HL-60 (cell line): Measurements from ENCODE around the gene NEGR1.

Experiments used
- DNase-seq, 2 experiments: peaks; one replicate each; pipeline ENCODE4 v3.0.0-alpha.2; 2010 to 2020; ENCODE audit warnings: low read depth in 1 of 2, low spot score in 1 of 2
- H3K27ac ChIP-seq: fragments of 250-450 bp; sonication (Bioruptor Pico); replicated peaks from 2 replicates; pipeline ENCODE4 v1.5.1; 2020; ENCODE audit warnings: mild to moderate bottlenecking, moderate library complexity
- H3K27me3 ChIP-seq: fragments of 250-450 bp; sonication (Bioruptor Pico); 2 replicates; pipeline ENCODE4 v1.5.1; 2021; ENCODE audit warnings: mild to moderate bottlenecking, moderate library complexity; ENCODE audit not compliant: insufficient read depth, poor library complexity, severe bottlenecking
- H3K4me3 ChIP-seq: replicated peaks from 2 replicates; pipeline ENCODE4 v1.5.1; 2011; ENCODE audit warnings: mild to moderate bottlenecking, control low read depth, low read length; ENCODE audit not compliant: insufficient read depth
- GABPA ChIP-seq: IDR thresholded peaks from 2 replicates; pipeline ENCODE4 v1.6.1; 2012; ENCODE audit warnings: low read depth
- POLR2AphosphoS5 ChIP-seq: IDR thresholded peaks from 2 replicates; pipeline ENCODE4 v1.6.1; 2012; ENCODE audit warnings: low read depth
- SPI1 ChIP-seq: IDR thresholded peaks from 2 replicates; pipeline ENCODE4 v1.6.1; 2012; ENCODE audit warnings: low read depth, mild to moderate bottlenecking, borderline replicate concordance
- TF ChIP-seq, protein P1 (sequence below): IDR thresholded peaks from one replicate; pipeline ENCODE4 v1.5.1; 2011; ENCODE audit warnings: low read length, control low read depth, inconsistent platforms; ENCODE audit not compliant: insufficient read depth
- TF ChIP-seq, protein P2 (sequence below): IDR thresholded peaks from 2 replicates; pipeline ENCODE4 v1.6.1; 2012; ENCODE audit warnings: low read depth; ENCODE audit not compliant: insufficient replicate concordance

The NEGR1 gene

GRCh38 chr1:71640116-71640515 lies 642.2 kb downstream of the NEGR1 start:
- H3K27me3 ChIP-seq, result no peaks in the 10 kb centered on the region
- H3K27ac ChIP-seq, result no peak overlapping the region
- TF ChIP-seq GABPA (no peak), SPI1 (no peak), POLR2AphosphoS5 (no peak)
- TF ChIP-seq, protein P1, sequence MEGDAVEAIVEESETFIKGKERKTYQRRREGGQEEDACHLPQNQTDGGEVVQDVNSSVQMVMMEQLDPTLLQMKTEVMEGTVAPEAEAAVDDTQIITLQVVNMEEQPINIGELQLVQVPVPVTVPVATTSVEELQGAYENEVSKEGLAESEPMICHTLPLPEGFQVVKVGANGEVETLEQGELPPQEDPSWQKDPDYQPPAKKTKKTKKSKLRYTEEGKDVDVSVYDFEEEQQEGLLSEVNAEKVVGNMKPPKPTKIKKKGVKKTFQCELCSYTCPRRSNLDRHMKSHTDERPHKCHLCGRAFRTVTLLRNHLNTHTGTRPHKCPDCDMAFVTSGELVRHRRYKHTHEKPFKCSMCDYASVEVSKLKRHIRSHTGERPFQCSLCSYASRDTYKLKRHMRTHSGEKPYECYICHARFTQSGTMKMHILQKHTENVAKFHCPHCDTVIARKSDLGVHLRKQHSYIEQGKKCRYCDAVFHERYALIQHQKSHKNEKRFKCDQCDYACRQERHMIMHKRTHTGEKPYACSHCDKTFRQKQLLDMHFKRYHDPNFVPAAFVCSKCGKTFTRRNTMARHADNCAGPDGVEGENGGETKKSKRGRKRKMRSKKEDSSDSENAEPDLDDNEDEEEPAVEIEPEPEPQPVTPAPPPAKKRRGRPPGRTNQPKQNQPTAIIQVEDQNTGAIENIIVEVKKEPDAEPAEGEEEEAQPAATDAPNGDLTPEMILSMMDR, result no peak
- TF ChIP-seq, protein P2, sequence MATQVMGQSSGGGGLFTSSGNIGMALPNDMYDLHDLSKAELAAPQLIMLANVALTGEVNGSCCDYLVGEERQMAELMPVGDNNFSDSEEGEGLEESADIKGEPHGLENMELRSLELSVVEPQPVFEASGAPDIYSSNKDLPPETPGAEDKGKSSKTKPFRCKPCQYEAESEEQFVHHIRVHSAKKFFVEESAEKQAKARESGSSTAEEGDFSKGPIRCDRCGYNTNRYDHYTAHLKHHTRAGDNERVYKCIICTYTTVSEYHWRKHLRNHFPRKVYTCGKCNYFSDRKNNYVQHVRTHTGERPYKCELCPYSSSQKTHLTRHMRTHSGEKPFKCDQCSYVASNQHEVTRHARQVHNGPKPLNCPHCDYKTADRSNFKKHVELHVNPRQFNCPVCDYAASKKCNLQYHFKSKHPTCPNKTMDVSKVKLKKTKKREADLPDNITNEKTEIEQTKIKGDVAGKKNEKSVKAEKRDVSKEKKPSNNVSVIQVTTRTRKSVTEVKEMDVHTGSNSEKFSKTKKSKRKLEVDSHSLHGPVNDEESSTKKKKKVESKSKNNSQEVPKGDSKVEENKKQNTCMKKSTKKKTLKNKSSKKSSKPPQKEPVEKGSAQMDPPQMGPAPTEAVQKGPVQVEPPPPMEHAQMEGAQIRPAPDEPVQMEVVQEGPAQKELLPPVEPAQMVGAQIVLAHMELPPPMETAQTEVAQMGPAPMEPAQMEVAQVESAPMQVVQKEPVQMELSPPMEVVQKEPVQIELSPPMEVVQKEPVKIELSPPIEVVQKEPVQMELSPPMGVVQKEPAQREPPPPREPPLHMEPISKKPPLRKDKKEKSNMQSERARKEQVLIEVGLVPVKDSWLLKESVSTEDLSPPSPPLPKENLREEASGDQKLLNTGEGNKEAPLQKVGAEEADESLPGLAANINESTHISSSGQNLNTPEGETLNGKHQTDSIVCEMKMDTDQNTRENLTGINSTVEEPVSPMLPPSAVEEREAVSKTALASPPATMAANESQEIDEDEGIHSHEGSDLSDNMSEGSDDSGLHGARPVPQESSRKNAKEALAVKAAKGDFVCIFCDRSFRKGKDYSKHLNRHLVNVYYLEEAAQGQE, result no peak
- H3K4me3 ChIP-seq, result no peak overlapping the region
- DNase-seq, result no peak

- Histone ChIP-seq H3K4me3 (no peak overlapping the region), H3K27me3 (no peaks in the 10 kb centered on the region), H3K27ac (no peak overlapping the region)
- no peak for DNase-seq
- TF ChIP-seq GABPA, result no peak
- TF ChIP-seq, protein P2, result no peak
- no peak for TF ChIP-seq SPI1
- TF ChIP-seq, protein P1, result no peak
- TF ChIP-seq POLR2AphosphoS5, result no peak
Measured at GRCh38 chr1:71638081-71638766, 644.1 kb downstream of the NEGR1 start.

GRCh38 chr1:71635568-71635967 lies 646.8 kb downstream of the NEGR1 start:
- TF ChIP-seq, protein P2, result no peak
- TF ChIP-seq, protein P1, result no peak
- no peak for TF ChIP-seq POLR2AphosphoS5
- Histone ChIP-seq H3K27me3 (no peaks in the 10 kb centered on the region), H3K4me3 (no peak overlapping the region), H3K27ac (no peak overlapping the region)
- no peak for DNase-seq
